GM12878 (cell line): ENCODE data around the gene PIK3R5. TPM values are rescaled to one million over a fixed set of nuclear protein-coding genes. Genes with fewer than 3 reads are reported as not detected.

Experiments
- ATF2 ChIP-seq: IDR thresholded peaks from 2 replicates; pipeline ENCODE4 v1.6.1; 2012; ENCODE audit warnings: low read length, inconsistent platforms
- ATF3 ChIP-seq: IDR thresholded peaks from 2 replicates; pipeline ENCODE4 v1.6.1; 2011; ENCODE audit warnings: low read depth, mild to moderate bottlenecking, low read length, moderate library complexity, borderline replicate concordance; ENCODE audit errors: extremely low read depth
- CBX5 ChIP-seq: sonication (generic); IDR thresholded peaks from 2 replicates; pipeline ENCODE4 v1.6.1; 2016; ENCODE audit warnings: low read depth, moderate library complexity, mild to moderate bottlenecking, inconsistent platforms
- CHD4 ChIP-seq: fragments of 200-600 bp; sonication (generic); IDR thresholded peaks from 2 replicates; pipeline ENCODE4 v1.6.1; 2016; ENCODE audit warnings: mild to moderate bottlenecking
- CUX1 ChIP-seq: IDR thresholded peaks from 2 replicates; pipeline ENCODE4 v1.6.1; 2012; ENCODE audit warnings: improper control_type of control experiment, low read depth, low read length; ENCODE audit not compliant: insufficient replicate concordance
- DPF2 ChIP-seq: fragments of 450-650 bp; IDR thresholded peaks from 2 replicates; pipeline ENCODE4 v1.6.1; 2017; ENCODE audit warnings: mild to moderate bottlenecking
- GATAD2B ChIP-seq: fragments of 450-650 bp; conservative IDR thresholded peaks from 2 replicates; pipeline ENCODE4 v1.6.1; 2017; ENCODE audit warnings: low read depth, mild to moderate bottlenecking, moderate library complexity
- HDAC6 ChIP-seq: fragments of 200-600 bp; sonication (generic); IDR thresholded peaks from one replicate; pipeline ENCODE4 v1.8.0; 2017; ENCODE audit warnings: antibody characterized with exemption; ENCODE audit not compliant: unreplicated experiment
- IRF5 ChIP-seq: fragments of 450-650 bp; IDR thresholded peaks from 2 replicates; pipeline ENCODE4 v1.6.1; 2017; ENCODE audit warnings: borderline replicate concordance
- KDM1A ChIP-seq: fragments of 200-600 bp; sonication (generic); IDR thresholded peaks from 2 replicates; pipeline ENCODE4 v1.6.1; 2016; ENCODE audit warnings: borderline replicate concordance
- KLF5 ChIP-seq: fragments of 450-650 bp; IDR thresholded peaks from 2 replicates; pipeline ENCODE4 v1.6.1; 2014; ENCODE audit warnings: mild to moderate bottlenecking; ENCODE audit not compliant: partially characterized antibody
- MLLT1 ChIP-seq: fragments of 450-650 bp; IDR thresholded peaks from 2 replicates; pipeline ENCODE4 v1.6.1; 2016; ENCODE audit warnings: mild to moderate bottlenecking
- SIN3A ChIP-seq: IDR thresholded peaks from 2 replicates; pipeline ENCODE4 v1.6.1; 2012; ENCODE audit warnings: low read depth, low read length, improper control_type of control experiment
- SREBF1 ChIP-seq: IDR thresholded peaks from 2 replicates; pipeline ENCODE4 v1.6.1; 2012; ENCODE audit warnings: mild to moderate bottlenecking, low read length
- SREBF2 ChIP-seq: IDR thresholded peaks from 2 replicates; pipeline ENCODE4 v1.6.1; 2012; ENCODE audit warnings: mild to moderate bottlenecking, low read length
- ZBTB4 ChIP-seq: fragments of 450-650 bp; formaldehyde crosslinking; IDR thresholded peaks from 2 replicates; pipeline ENCODE4 v1.4.0; 2022; ENCODE audit warnings: mild to moderate bottlenecking, moderate library complexity
- ZNF384 ChIP-seq: IDR thresholded peaks from 2 replicates; pipeline ENCODE4 v1.6.1; 2012; ENCODE audit warnings: low read depth, mild to moderate bottlenecking, low read length, improper control_type of control experiment, borderline replicate concordance
- ZSCAN29 ChIP-seq: fragments of 450-650 bp; IDR thresholded peaks from 2 replicates; pipeline ENCODE4 v1.6.1; 2017; ENCODE audit warnings: mild to moderate bottlenecking, moderate library complexity
- polyA plus RNA-seq, 11 experiments: library from polyadenylated mRNA; depleted of rRNA in 4 of 11; unstranded in 6 of 11; stranded (reverse) in 5 of 11; fragments of >200 nt; fragmentation: Nextera tagmentation in 4 of 11; fragmentation: Illumina TruSeq in 1 of 11; extraction: Ambion mirVana in 4 of 11; extraction: Trizol in 1 of 11; gene quantifications; 1 replicate in 1 of 11; 2 replicates in 10 of 11; pipeline versions ENCODE4 v1.2.1 to v1.2.3, GENCODE V29; 2011 to 2016; ENCODE audit warnings: inconsistent platforms in 2 of 11, missing spikeins in 2 of 11, low read depth in 1 of 11
- total RNA-seq, 4 experiments: library from RNA; depleted of rRNA in 3 of 4; stranded (reverse); fragments of >200 nt in 3 of 4; fragmentation: Illumina TruSeq in 1 of 4; extraction: Trizol in 1 of 4; gene quantifications; 2 replicates each; pipeline versions ENCODE4 v1.2.1 to v1.2.3, GENCODE V29; 2013 to 2021

PIK3R5 gene
- total and polyA plus RNA-seq, 10 of the 15 experiments (the other 5 are each of a cell fraction or from before 2014, with no cell fraction given) = 9.5 to 50.8 (median 35.5) TPM

- TF ChIP-seq IRF5 (no peak), KDM1A (no peak), ATF3 (no peak), MLLT1 (peak; percentile 64), ZBTB4 (CRISPR knock-in tag) (no peak), KLF5 (no peak), ZSCAN29 (no peak), CUX1 (no peak), HDAC6 (no peak), DPF2 (peak; percentile 77), GATAD2B (peak; percentile 50; the same call in 1 of the 2 replicates), SREBF1 (no peak), ZNF384 (no peak), ATF2 (peak; percentile 75), CBX5 (0 out of 2 replicates have a peak, but pooled peaks have one; percentile 29), CHD4 (no peak), SREBF2 (no peak), SIN3A (no peak)
Measured at GRCh38 chr17:8956465-8956902, 9.0 kb downstream of the PIK3R5 start (continued).
